Stimulated activated CD4-positive, alpha-beta T cell treated with anti-CD3 and anti-CD28 coated beads, Interleukin-4, amount 100 ng/mL, for 48 hours (primary cell): ENCODE measurements around the gene ARF1.
A peak's percentile ranks its signal among the peaks of the same experiment; 100 is the strongest.
"Not testable (repeated sequence)": the region's sequence is repeated elsewhere in the genome, so short reads cannot be mapped to it uniquely, and the experiment has no call there.

Experiments
- DNase-seq, 2 donors: peaks; one replicate each; pipeline ENCODE4 v3.0.0-alpha.2; 2020; ENCODE audit warnings: low read depth in 2 of 2

The ARF1 gene

GRCh38 chr1:228102791-228103620, 20.5 kb downstream of the ARF1 start, which contains the start of gene C1orf35:
Gene C1orf35, minus strand, starts transcription at chr1:228103325. Its CDS starts 98 bp downstream, at chr1:228103227.
- DNase-seq = peak; percentile 93

- DNase-seq = no peak
Measured at GRCh38 chr1:228104526-228105269, 22.2 kb downstream of the ARF1 start.

- DNase-seq = no peak
Measured at GRCh38 chr1:228105270-228105995, 22.9 kb downstream of the ARF1 start.

GRCh38 chr1:228105996-228106799, 23.7 kb downstream of the ARF1 start:
- no peak for DNase-seq

GRCh38 chr1:228106800-228107054, 24.2 kb downstream of the ARF1 start:
- DNase-seq = no peak

- DNase-seq = no peak
Measured at GRCh38 chr1:228107636-228108035, 25.1 kb downstream of the ARF1 start.

- no peak for DNase-seq
Measured at GRCh38 chr1:228108055-228108690, 25.7 kb downstream of the ARF1 start.

GRCh38 chr1:228108742-228109072, 26.2 kb downstream of the ARF1 start:
- DNase-seq = no peak

- DNase-seq = peak; percentile 94 to 98
Measured at GRCh38 chr1:228109073-228109961, 26.8 kb downstream of the ARF1 start, which contains the start of gene MRPL55. Gene MRPL55, minus strand, starts transcription at chr1:228109299. Its CDS starts 1,039 bp downstream, at chr1:228108260.

- no peak for DNase-seq
Measured at GRCh38 chr1:228109962-228110488, 27.5 kb downstream of the ARF1 start.

- no peak for DNase-seq
Measured at GRCh38 chr1:228110556-228110955, 28.0 kb downstream of the ARF1 start.

- not testable (repeated sequence) for DNase-seq
Measured at GRCh38 chr1:228111315-228111714, 28.8 kb downstream of the ARF1 start.

GRCh38 chr1:228112167-228112566, 29.7 kb downstream of the ARF1 start:
- no peak for DNase-seq

- no peak for DNase-seq
Measured at GRCh38 chr1:228112617-228113016, 30.1 kb downstream of the ARF1 start.

GRCh38 chr1:228114827-228115226, 32.3 kb downstream of the ARF1 start:
- DNase-seq = no peak

- DNase-seq = no peak
Measured at GRCh38 chr1:228117335-228117734, 34.8 kb downstream of the ARF1 start.

GRCh38 chr1:228118040-228118439, 35.5 kb downstream of the ARF1 start:
- no peak for DNase-seq

GRCh38 chr1:228120351-228120750, 37.8 kb downstream of the ARF1 start:
- DNase-seq = no peak

GRCh38 chr1:228120857-228121489, 38.5 kb downstream of the ARF1 start:
- no peak for DNase-seq
